Esophagus (tissue), 2 donors: ENCODE results near the gene ST14. TPM values are rescaled to one million over a fixed set of nuclear protein-coding genes. Genes with fewer than 3 reads are reported as not detected.
"Not testable (repeated sequence)": the region's sequence is repeated elsewhere in the genome, so short reads cannot be mapped to it uniquely, and the experiment has no call there.

Experiments used
- H3K27ac ChIP-seq, 2 donors: one replicate each; pipeline ENCODE4 v1.5.1; 2013; ENCODE audit warnings: low read depth in 2 of 2, mild to moderate bottlenecking in 2 of 2, inconsistent platforms in 1 of 2, low read length in 1 of 2, moderate library complexity in 1 of 2
- H3K27me3 ChIP-seq, 2 donors: one replicate each; pipeline ENCODE4 v1.6.1; 2013; ENCODE audit warnings: low read length in 2 of 2, control low read depth in 1 of 2, mild to moderate bottlenecking in 1 of 2; ENCODE audit not compliant: insufficient read depth in 2 of 2, control insufficient read depth in 1 of 2
- H3K36me3 ChIP-seq, 2 donors: one replicate each; pipeline ENCODE4 v1.6.1; 2013; ENCODE audit warnings: low read length in 1 of 2; ENCODE audit not compliant: control insufficient read depth in 2 of 2, insufficient read depth in 2 of 2
- H3K4me1 ChIP-seq, 2 donors: one replicate each; pipeline ENCODE4 v1.6.1; 2013; ENCODE audit warnings: low read length in 1 of 2; ENCODE audit not compliant: control insufficient read depth in 2 of 2, insufficient read depth in 2 of 2
- H3K4me3 ChIP-seq, 2 donors: one replicate each; pipeline ENCODE4 v1.5.1; 2013; ENCODE audit warnings: low read length in 2 of 2, mild to moderate bottlenecking in 2 of 2, low read depth in 1 of 2, moderate library complexity in 1 of 2
- H3K9me3 ChIP-seq, 2 donors: one replicate each; pipeline ENCODE4 v1.6.1; 2013; ENCODE audit warnings: mild to moderate bottlenecking in 2 of 2, low read depth in 1 of 2, low read length in 1 of 2, moderate library complexity in 1 of 2; ENCODE audit not compliant: control insufficient read depth in 2 of 2, insufficient read depth in 1 of 2
- WGBS, 2 donors: extraction: QIAGEN DNeasy Blood & Tissue Kit; methylation state at CpG; one replicate each; pipeline ENCODE4 v1.1.7; 2013; 5-methylcytosine and 5-hydroxymethylcytosine counted together
- polyA plus RNA-seq, 2 donors: library from polyadenylated mRNA; stranded (reverse); fragments of 200-250 nt; gene quantifications; one replicate each; pipeline ENCODE4 v1.2.3, GENCODE V29; 2013
- donor health status: healthy with polysubstance abuse.
- donor health status: Bipolar disorder and iron deficiency.

The ST14 gene
- polyA plus RNA-seq, 2 donors: 69.6 to 86.4 TPM

- H3K27ac ChIP-seq: no peak overlapping the region
- no peak overlapping the region for H3K4me3 ChIP-seq
- H3K27me3 ChIP-seq: no peaks in the 10 kb centered on the region
- H3K36me3 ChIP-seq: peaks cover 0 to 13% of the 10 kb centered on the region in 2 donors
- 62 to 71% methylated on average over 4 of the region's 4 CpGs for WGBS, 2 donors
- H3K4me1 ChIP-seq: peaks cover 0 to 4% of the 10 kb centered on the region in 2 donors
- H3K9me3 ChIP-seq: no peaks in the 10 kb centered on the region
These were observed 56.6 kb downstream of the ST14 start for GRCh38 chr11:130216221-130216550.

- Histone ChIP-seq H3K27ac (no peak overlapping the region), H3K4me1 (peaks cover 0 to 4% of the 10 kb centered on the region in 2 donors), H3K36me3 (peaks cover 0 to 12% of the 10 kb centered on the region in 2 donors), H3K27me3 (no peaks in the 10 kb centered on the region), H3K9me3 (no peaks in the 10 kb centered on the region), H3K4me3 (no peak overlapping the region)
- 52 to 64% methylated on average over 17 of the region's 17 CpGs for WGBS, 2 donors
These were observed 57.1 kb downstream of the ST14 start for GRCh38 chr11:130216591-130217132.

- no peaks in the 10 kb centered on the region for H3K9me3 ChIP-seq
- no peak overlapping the region for H3K4me3 ChIP-seq
- H3K36me3 ChIP-seq: peaks cover 0 to 9% of the 10 kb centered on the region in 2 donors
- H3K27me3 ChIP-seq: no peaks in the 10 kb centered on the region
- H3K4me1 ChIP-seq: peaks cover 0 to 4% of the 10 kb centered on the region in 2 donors
- H3K27ac ChIP-seq: no peak overlapping the region
- 74 to 80% methylated on average over 21 of the region's 21 CpGs for WGBS, 2 donors
These were observed 57.8 kb downstream of the ST14 start for GRCh38 chr11:130217133-130218031.

GRCh38 chr11:130218501-130219070 lies 59.0 kb downstream of the ST14 start:
- no peak overlapping the region for H3K27ac ChIP-seq
- H3K4me3 ChIP-seq: no peak overlapping the region
- H3K4me1 ChIP-seq: peaks cover 0 to 4% of the 10 kb centered on the region in 2 donors
- H3K27me3 ChIP-seq: no peaks in the 10 kb centered on the region
- no peaks in the 10 kb centered on the region for H3K9me3 ChIP-seq
- WGBS, 2 donors: 87 to 89% methylated on average over 14 of the region's 14 CpGs
- H3K36me3 ChIP-seq: peaks cover 0 to 8% of the 10 kb centered on the region in 2 donors

GRCh38 chr11:130219148-130219547 lies 59.6 kb downstream of the ST14 start:
- 92 to 95% methylated on average over 8 of the region's 8 CpGs for WGBS, 2 donors
- H3K4me1 ChIP-seq: peaks cover 0 to 4% of the 10 kb centered on the region in 2 donors
- no peaks in the 10 kb centered on the region for H3K9me3 ChIP-seq
- H3K27ac ChIP-seq: no peak overlapping the region
- H3K27me3 ChIP-seq: no peaks in the 10 kb centered on the region
- no peak overlapping the region for H3K4me3 ChIP-seq
- H3K36me3 ChIP-seq: peaks cover 0 to 4% of the 10 kb centered on the region in 2 donors

- no peak overlapping the region for H3K27ac ChIP-seq
- H3K36me3 ChIP-seq: no peaks in the 10 kb centered on the region
- 84 to 87% methylated on average over 19 of the region's 19 CpGs for WGBS, 2 donors
- H3K27me3 ChIP-seq: no peaks in the 10 kb centered on the region
- H3K4me3 ChIP-seq: no peak overlapping the region
- H3K9me3 ChIP-seq: no peaks in the 10 kb centered on the region
- peaks cover 0 to 4% of the 10 kb centered on the region in 2 donors for H3K4me1 ChIP-seq
These were observed 60.9 kb downstream of the ST14 start for GRCh38 chr11:130220311-130221035.

- no peaks in the 10 kb centered on the region for H3K36me3 ChIP-seq
- WGBS, 2 donors: 66 to 77% methylated on average over 12 of the region's 12 CpGs
These were observed 63.8 kb downstream of the ST14 start for GRCh38 chr11:130223291-130223971.

GRCh38 chr11:130227373-130227772 lies 67.8 kb downstream of the ST14 start:
- Histone ChIP-seq H3K9me3 (no peaks in the 10 kb centered on the region), H3K4me3 (no peak overlapping the region)
- 95 to 97% methylated on average over 4 of the region's 4 CpGs for WGBS, 2 donors

More at GRCh38 chr11:130223291-130223971, 63.8 kb downstream of the ST14 start:
- no peak overlapping the region for H3K4me3 ChIP-seq
- H3K9me3 ChIP-seq: no peaks in the 10 kb centered on the region
- H3K4me1 ChIP-seq: peaks cover 0 to 4% of the 10 kb centered on the region in 2 donors
- H3K27ac ChIP-seq: no peak overlapping the region
- H3K27me3 ChIP-seq: no peaks in the 10 kb centered on the region

GRCh38 chr11:130233486-130233885 lies 73.9 kb downstream of the ST14 start:
- not testable (repeated sequence) for H3K27me3 ChIP-seq, H3K36me3 ChIP-seq, H3K9me3 ChIP-seq, H3K4me1 ChIP-seq, H3K27ac ChIP-seq, H3K4me3 ChIP-seq

More at GRCh38 chr11:130227373-130227772, 67.8 kb downstream of the ST14 start:
- H3K27me3 ChIP-seq: no peaks in the 10 kb centered on the region
- H3K27ac ChIP-seq: no peak overlapping the region
- H3K36me3 ChIP-seq: no peaks in the 10 kb centered on the region
- no peaks in the 10 kb centered on the region for H3K4me1 ChIP-seq
